GM12891 (cell line): ENCODE results near the gene PCBP2.

Source experiments
- DNase-seq: peaks from one replicate; pipeline ENCODE4 v3.0.0; 2011; ENCODE audit warnings: low spot score; ENCODE audit not compliant: insufficient read length
- FAIRE-seq: peaks from 2 replicates; lab custom pipeline; 2011; peaks lifted over from hg19 to GRCh38; lab: Jason Lieb, UNC
- PAX5 ChIP-seq: IDR thresholded peaks from 2 replicates; pipeline ENCODE4 v1.6.1; 2011; ENCODE audit warnings: low read length, moderate library complexity, mild to moderate bottlenecking; ENCODE audit not compliant: insufficient read depth, severe bottlenecking
- POLR2A ChIP-seq: IDR thresholded peaks from 2 replicates; pipeline ENCODE4 v1.6.1; 2011; ENCODE audit warnings: low read depth, low read length, control low read depth
- POLR2AphosphoS5 ChIP-seq: IDR thresholded peaks from 2 replicates; pipeline ENCODE4 v1.6.1; 2011; ENCODE audit warnings: low read depth, low read length, control low read depth
- POU2F2 ChIP-seq: IDR thresholded peaks from 2 replicates; pipeline ENCODE4 v1.6.1; 2011; ENCODE audit warnings: low read depth, mild to moderate bottlenecking, control low read depth, low read length, moderate library complexity
- SPI1 ChIP-seq: IDR thresholded peaks from 2 replicates; pipeline ENCODE4 v1.6.1; 2011; ENCODE audit warnings: low read depth, low read length, control low read depth
- TAF1 ChIP-seq: IDR thresholded peaks from 2 replicates; pipeline ENCODE4 v1.6.1; 2011; ENCODE audit warnings: low read depth, low read length, control low read depth

The PCBP2 gene

DNA sequence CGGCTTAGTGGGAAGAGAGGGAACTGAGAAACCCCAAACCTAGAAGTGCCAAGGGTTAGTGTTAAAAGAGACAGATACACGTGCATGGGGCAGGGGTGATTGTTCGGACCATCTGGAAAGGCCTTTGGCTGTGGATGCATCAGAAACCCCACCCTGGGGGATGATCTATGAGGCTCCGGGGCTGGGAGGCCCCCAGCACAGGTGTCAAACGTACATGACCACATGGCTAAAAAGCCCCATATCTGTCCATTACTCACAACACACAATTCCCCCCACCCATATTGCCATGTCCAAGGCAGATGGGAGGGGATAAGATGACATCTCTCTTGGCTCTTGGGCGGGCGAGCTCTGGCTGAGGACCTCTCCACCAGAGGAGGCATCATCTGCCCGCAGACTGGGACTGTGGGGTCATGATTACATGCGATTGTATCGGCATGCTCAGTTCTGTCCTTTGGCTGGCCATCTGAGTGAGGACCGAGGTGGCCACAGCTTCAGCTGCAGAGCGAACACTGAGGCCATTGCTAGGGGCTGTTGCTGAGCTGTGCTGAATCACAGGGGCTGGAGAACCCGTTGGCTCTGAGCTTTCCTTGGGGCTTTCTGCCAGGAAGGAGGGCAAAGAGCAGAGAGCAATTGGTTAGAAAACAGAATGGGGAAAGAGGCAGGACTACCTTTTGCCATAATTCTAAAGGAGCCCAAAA, 65.0 kb downstream of the PCBP2 start:
- no peak for TF ChIP-seq POLR2A
- TF ChIP-seq SPI1: no peak
- no peak for TF ChIP-seq POU2F2
- no peak for TF ChIP-seq POLR2AphosphoS5
- TF ChIP-seq PAX5: no peak
- TF ChIP-seq TAF1: no peak
- DNase-seq (no peak), FAIRE-seq (no peak)

DNA sequence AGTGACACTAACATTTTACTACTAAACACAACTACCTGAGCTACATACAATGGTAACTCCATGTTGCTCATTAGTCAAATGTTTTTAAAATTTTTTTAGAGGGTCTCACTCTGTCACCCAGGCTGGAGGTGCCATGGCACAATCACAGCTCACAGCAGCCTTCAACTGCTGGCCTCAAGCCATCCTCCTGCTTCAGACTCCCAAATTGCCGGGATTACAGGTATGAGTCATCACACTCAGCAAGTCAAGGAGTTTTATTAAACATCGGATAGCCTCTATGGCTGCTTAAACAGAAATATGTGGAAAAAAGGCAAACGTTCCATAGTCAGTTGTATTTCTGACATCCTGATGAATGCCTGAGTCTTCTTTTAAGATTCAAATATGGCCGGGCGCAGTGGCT, 66.5 kb downstream of the PCBP2 start:
- no peak for TF ChIP-seq PAX5
- TF ChIP-seq POLR2AphosphoS5: no peak
- TF ChIP-seq POU2F2: no peak
- FAIRE-seq (no peak), DNase-seq (no peak)

DNA sequence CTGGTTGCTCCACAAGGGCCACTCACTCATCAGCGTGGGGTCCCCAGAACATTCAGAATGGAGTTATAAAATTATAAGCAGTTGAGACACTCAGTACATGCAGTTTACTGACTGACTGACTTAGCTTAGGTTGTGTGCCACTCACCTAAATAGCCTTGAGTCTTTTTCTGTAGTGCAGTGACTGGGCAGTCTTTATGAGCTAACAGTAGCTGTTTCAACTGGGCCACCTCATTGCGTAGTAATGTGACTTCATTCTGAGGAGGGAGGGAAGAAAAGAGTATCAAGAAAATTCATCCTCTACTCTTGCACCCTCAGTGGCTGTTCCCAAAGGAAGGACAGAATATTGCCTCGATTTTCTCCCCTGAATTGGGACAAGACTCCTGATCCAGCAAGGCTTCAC, 71.2 kb downstream of the PCBP2 start:
- DNase-seq: no peak
- TF ChIP-seq SPI1 (no peak), POLR2AphosphoS5 (no peak), PAX5 (no peak), POLR2A (no peak)
- FAIRE-seq: no peak

DNA sequence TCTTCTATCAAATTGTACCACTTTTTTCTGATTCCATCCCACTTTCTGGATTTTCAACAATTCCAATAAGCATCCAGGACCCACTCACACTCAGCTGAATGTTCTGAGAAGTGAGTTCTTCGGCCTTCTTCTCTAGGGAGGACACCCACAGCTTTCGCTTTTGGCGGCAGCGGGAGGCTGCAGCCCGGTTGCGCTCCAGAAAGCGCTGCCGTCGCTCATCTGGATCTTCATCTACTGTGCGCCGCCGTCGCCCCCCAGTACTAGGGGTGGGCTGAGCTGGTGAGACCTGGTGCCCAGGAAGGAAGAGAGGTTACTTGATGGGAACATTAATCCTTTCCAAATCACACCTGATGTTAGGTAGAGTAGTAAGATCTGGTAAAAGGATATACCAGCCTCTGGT, 72.6 kb downstream of the PCBP2 start:
- TF ChIP-seq POLR2AphosphoS5 (no peak), POLR2A (no peak), SPI1 (no peak), PAX5 (no peak), TAF1 (no peak), POU2F2 (no peak)
- FAIRE-seq: no peak

DNA sequence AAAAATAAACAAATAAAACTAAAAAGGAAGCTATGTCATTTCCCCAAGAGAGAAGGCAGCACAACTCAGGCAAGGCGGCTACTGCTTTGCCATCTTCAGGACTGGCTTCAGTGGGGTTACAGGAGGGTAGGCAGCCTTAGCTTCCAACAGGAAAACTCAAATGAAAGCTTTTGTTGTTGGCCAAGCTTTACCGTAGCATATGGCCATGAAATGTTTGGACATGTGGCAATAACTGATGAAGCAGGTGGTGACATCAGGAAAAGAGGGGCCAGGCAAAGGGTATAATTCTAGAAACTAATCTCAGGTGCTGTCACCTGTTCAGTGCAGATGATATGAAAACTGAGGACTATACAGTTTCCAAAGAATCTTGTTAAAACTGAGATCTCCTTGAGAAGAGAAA, 78.2 kb downstream of the PCBP2 start:
- no peak for TF ChIP-seq PAX5
- no peak for TF ChIP-seq SPI1
- no peak for TF ChIP-seq TAF1
- no peak for TF ChIP-seq POLR2AphosphoS5
- TF ChIP-seq POU2F2: no peak
- no peak for TF ChIP-seq POLR2A
- DNase-seq (no peak), FAIRE-seq (no peak)

More for the DNA sequence above, 72.6 kb downstream of the PCBP2 start:
- no peak for DNase-seq
